ENCODE measurements around the gene CIAPIN1.

DNA sequence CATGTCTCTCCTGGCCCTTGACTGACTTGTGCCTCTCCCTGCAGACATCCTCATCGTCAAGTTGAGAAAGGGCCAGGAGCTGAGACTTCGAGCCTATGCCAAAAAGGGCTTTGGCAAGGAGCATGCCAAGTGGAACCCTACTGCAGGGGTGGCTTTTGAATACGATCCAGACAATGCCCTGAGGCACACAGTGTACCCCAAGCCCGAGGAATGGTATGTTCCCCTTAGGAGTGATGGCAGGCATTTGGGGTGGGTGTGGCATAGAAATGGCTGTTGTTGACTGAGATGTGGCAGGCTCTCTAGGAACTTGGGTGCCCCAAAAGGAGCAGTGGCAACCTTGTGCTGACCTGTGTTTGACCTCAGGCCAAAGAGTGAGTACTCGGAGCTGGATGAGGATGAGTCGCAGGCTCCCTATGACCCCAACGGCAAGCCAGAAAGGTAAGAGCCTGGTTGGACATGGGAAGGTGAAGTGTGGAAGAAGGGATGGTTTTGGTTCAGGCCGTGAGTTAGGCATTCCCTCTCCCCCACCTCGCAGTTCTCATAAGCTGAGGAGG lies 22.8 kb upstream of the CIAPIN1 start:
- TF ChIP-seq GATA2 (CRISPR knock-in tag; IDR thresholded peaks at IDR 0.05) (no peak), TEAD4 (IDR thresholded peaks at IDR 0.05; ENCODE audit: borderline replicate concordance, insufficient read depth) (no peak), SIN3A (IDR thresholded peaks at IDR 0.05; ENCODE audit: borderline replicate concordance, low read depth, low read length) (no peak), CTCF (IDR thresholded peaks at IDR 0.05) (no peak), EP300 (IDR thresholded peaks at IDR 0.05; ENCODE audit: borderline replicate concordance in 1 of 2, low read depth in 1 of 2, low read length in 1 of 2) (no peak), CHD2 (IDR thresholded peaks at IDR 0.05; ENCODE audit: low read length, partially characterized antibody) (no peak), ELF1 (IDR thresholded peaks at IDR 0.05) (no peak), REST (IDR thresholded peaks at IDR 0.05; ENCODE audit: low read depth, low read length) (no peak), FOXM1 (IDR thresholded peaks at IDR 0.05; ENCODE audit: low read depth) (no peak), POLR2AphosphoS5 (IDR thresholded peaks at IDR 0.05; ENCODE audit: low read depth, low read length) (no peak), TAF1 (IDR thresholded peaks at IDR 0.05; ENCODE audit: borderline replicate concordance, low read depth, low read length) (no peak)
- TF ChIP-seq, protein P1, sequence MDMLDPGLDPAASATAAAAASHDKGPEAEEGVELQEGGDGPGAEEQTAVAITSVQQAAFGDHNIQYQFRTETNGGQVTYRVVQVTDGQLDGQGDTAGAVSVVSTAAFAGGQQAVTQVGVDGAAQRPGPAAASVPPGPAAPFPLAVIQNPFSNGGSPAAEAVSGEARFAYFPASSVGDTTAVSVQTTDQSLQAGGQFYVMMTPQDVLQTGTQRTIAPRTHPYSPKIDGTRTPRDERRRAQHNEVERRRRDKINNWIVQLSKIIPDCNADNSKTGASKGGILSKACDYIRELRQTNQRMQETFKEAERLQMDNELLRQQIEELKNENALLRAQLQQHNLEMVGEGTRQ (IDR thresholded peaks at IDR 0.05; ENCODE audit: borderline replicate concordance, low read depth, low read length) = no peak
